PFSK-1 (cell line): ENCODE results near the gene SMIM8. TPM values are rescaled to one million over a fixed set of nuclear protein-coding genes. Genes with fewer than 3 reads are reported as not detected.

ENCODE experiments used
- FOXP2 ChIP-seq: optimal IDR thresholded peaks from 2 replicates; pipeline ENCODE3; 2011; ENCODE audit warnings: borderline replicate concordance, control low read depth, inconsistent platforms; ENCODE audit not compliant: insufficient read depth; ENCODE audit errors: extremely low read length, extremely low read depth
- POLR2AphosphoS5 ChIP-seq: IDR thresholded peaks from 2 replicates; pipeline ENCODE4 v1.6.1; 2012; ENCODE audit warnings: low read depth, mild to moderate bottlenecking, control low read depth, low read length, moderate library complexity
- REST ChIP-seq, 2 experiments: IDR thresholded peaks; 2 replicates each; pipeline versions ENCODE4 v1.6.1 to v1.8.0; 2011 to 2012; ENCODE audit warnings: low read depth in 2 of 2, low read length in 2 of 2, control low read depth in 1 of 2, inconsistent platforms in 1 of 2, mild to moderate bottlenecking in 1 of 2, moderate library complexity in 1 of 2; ENCODE audit not compliant: insufficient read depth in 1 of 2
- SIN3A ChIP-seq: IDR thresholded peaks from 2 replicates; pipeline ENCODE4 v1.6.1; 2012; ENCODE audit warnings: mild to moderate bottlenecking, low read length, moderate library complexity, borderline replicate concordance; ENCODE audit not compliant: insufficient read depth
- TAF1 ChIP-seq: IDR thresholded peaks from 2 replicates; pipeline ENCODE4 v1.6.1; 2012; ENCODE audit warnings: low read length, control low read depth, borderline replicate concordance; ENCODE audit not compliant: insufficient read depth
- polyA plus RNA-seq: library from polyadenylated mRNA; unstranded; fragments of >200 nt; gene quantifications from one replicate; pipeline ENCODE4 v1.2.1, GENCODE V29; 2012; ENCODE audit warnings: low read depth, missing spikeins; ENCODE audit not compliant: insufficient read length

The SMIM8 gene
- 4.4 TPM for polyA plus RNA-seq

- TF ChIP-seq FOXP2 = no peak
- peak in 1 of 2 experiments; percentile 63; a peak in 1 of 4 replicates for TF ChIP-seq REST (IDR thresholded peaks at IDR 0.05; ENCODE audit: insufficient read depth in 1 of 2, low read depth in 2 of 2, low read length in 2 of 2)
- peak; percentile 93 for TF ChIP-seq POLR2AphosphoS5
- TF ChIP-seq TAF1 = peak; percentile 88
- TF ChIP-seq SIN3A = peak; percentile 82; the same call in 1 of the 2 replicates
Observed at GRCh38 chr6:87322304-87323212, at the start of gene SMIM8. Gene SMIM8 (plus strand): TSS chr6:87322588. CDS start chr6:87337032, 14,444 bp downstream.

GRCh38 chr6:87274660-87275274 is 47.6 kb upstream of the SMIM8 start:
- no peak for TF ChIP-seq TAF1
- TF ChIP-seq REST (IDR thresholded peaks at IDR 0.05; ENCODE audit: insufficient read depth in 1 of 2, low read depth in 2 of 2, low read length in 2 of 2) = no peak
- TF ChIP-seq SIN3A = no peak
- no peak for TF ChIP-seq POLR2AphosphoS5
- no peak for TF ChIP-seq FOXP2

GRCh38 chr6:87276624-87277023 is 45.8 kb upstream of the SMIM8 start:
- no peak for TF ChIP-seq SIN3A
- TF ChIP-seq REST (IDR thresholded peaks at IDR 0.05; ENCODE audit: insufficient read depth in 1 of 2, low read depth in 2 of 2, low read length in 2 of 2) = no peak
- TF ChIP-seq FOXP2 = no peak
- TF ChIP-seq POLR2AphosphoS5 = no peak
- TF ChIP-seq TAF1 = no peak

- TF ChIP-seq FOXP2 = no peak
Observed at GRCh38 chr6:87277123-87277522, 45.3 kb upstream of the SMIM8 start.

- no peak for TF ChIP-seq SIN3A
- no peak for TF ChIP-seq FOXP2
- TF ChIP-seq REST (IDR thresholded peaks at IDR 0.05; ENCODE audit: insufficient read depth in 1 of 2, low read depth in 2 of 2, low read length in 2 of 2) = no peak
- no peak for TF ChIP-seq POLR2AphosphoS5
- no peak for TF ChIP-seq TAF1
Observed at GRCh38 chr6:87279196-87279595, 43.2 kb upstream of the SMIM8 start.
